ENCODE results near the gene CIDEB. TPM values are rescaled to one million over a fixed set of nuclear protein-coding genes. Genes with fewer than 3 reads are reported as not detected.
A peak's percentile ranks its signal among the peaks of the same experiment; 100 is the strongest.

The CIDEB gene
- total RNA-seq, 1 experiment from 2014 or later: 0.22 TPM

GRCh38 chr14:24299255-24300191 lies 8.3 kb downstream of the CIDEB start, which contains the start of the genes DHRS1 and NOP9:
Gene DHRS1, minus strand, starts transcription at chr14:24299780. Its CDS starts 674 bp downstream, at chr14:24299106.
Gene NOP9, plus strand, starts transcription at chr14:24299850. Its CDS starts 105 bp downstream, at chr14:24299955.
- peaks cover 32 to 40% of the 10 kb centered on the region in 2 experiments for H3K36me3 ChIP-seq (ENCODE audit: control insufficient read depth in 1 of 2, insufficient read depth in 2 of 2, low read length in 2 of 2)
- TSS peak; percentile 76 for BruUV-seq (replicated peaks)
- peak; percentile 76 for ATAC-seq
- H3K9ac ChIP-seq (ENCODE audit: low read length): peak within 1 kb of the TSS; percentile 79
- H3K27ac ChIP-seq (ENCODE audit: low read depth, low read length): peak within 1 kb of the TSS; percentile 77
- H3K79me2 ChIP-seq (ENCODE audit: insufficient read depth, low read length): peaks cover 28% of the 10 kb centered on the region
- peak within 1 kb of the TSS; percentile 66 to 80 for H3K4me3 ChIP-seq (replicated peaks in 1 of 2; ENCODE audit: low read depth in 1 of 2, low read length in 2 of 2)
- ChIA-PET CTCF (interaction anchor here (0.6 to 4.7 kb wide), 11 partner anchors 8 to 668 kb away, joined by 3 to 71 read pairs (median 4); partner anchors contain the start of genes CIDEB, MDP1, RABGGTA and TINF2), POLR2A (interaction anchor here (0.8 to 3.7 kb wide), 6 partner anchors 9 to 206 kb away, joined by 3 to 30 read pairs (median 3); partner anchors contain the start of genes CHMP4A, KHNYN, PCK2 and RABGGTA), RAD21 (ENCODE audit: low non-redundant PET in 1 of 2, low total read pairs in 2 of 2, uncharacterized antibody in 2 of 2, unreplicated experiment in 2 of 2) (interaction anchor here (1.0 to 1.8 kb wide), 3 partner anchors 56 to 132 kb away, joined by 3 to 9 read pairs (median 4); partner anchors contain the start of gene TINF2 (in 2 of the 2))
- no peaks in the 10 kb centered on the region for H3K9me2 ChIP-seq (ENCODE audit: insufficient read depth)
- TF ChIP-seq EGR1 (IDR thresholded peaks at IDR 0.05; ENCODE audit: low read depth) (no peak), POLR2A (IDR thresholded peaks at IDR 0.05; ENCODE audit: borderline replicate concordance, extremely low read depth, insufficient read depth, insufficient read length) (peak; percentile 67), MAX (IDR thresholded peaks at IDR 0.05) (peak; percentile 84), SRF (IDR thresholded peaks at IDR 0.05; ENCODE audit: low read depth) (peak; percentile 97), ATF3 (IDR thresholded peaks at IDR 0.05) (no peak), CBX3 (IDR thresholded peaks at IDR 0.05; ENCODE audit: low read depth) (0 out of 2 replicates have a peak, but pooled peaks have one; percentile 36), ZNF274 (IDR thresholded peaks at IDR 0.05; ENCODE audit: low read depth, low read length) (no peak), EZH2 (IDR thresholded peaks at IDR 0.05) (no peak), POLR2AphosphoS5 (IDR thresholded peaks at IDR 0.05; ENCODE audit: low read depth, low read length) (peak; percentile 90), SP1 (IDR thresholded peaks at IDR 0.05; ENCODE audit: low read depth) (peak; percentile 66), JUND (IDR thresholded peaks at IDR 0.05) (no peak), CTCF (IDR thresholded peaks at IDR 0.05 in 2 of 3, conservative IDR thresholded peaks at IDR 0.05 in 1 of 3; ENCODE audit: borderline replicate concordance in 1 of 3, insufficient read depth in 1 of 3, low read depth in 2 of 3, low read length in 2 of 3) (no peak), RAD21 (IDR thresholded peaks at IDR 0.05; ENCODE audit: low read depth) (no peak), TCF7L2 (IDR thresholded peaks at IDR 0.05; ENCODE audit: borderline replicate concordance, extremely low read depth, insufficient read depth, insufficient read length) (peak; percentile 36), ZFX (IDR thresholded peaks at IDR 0.05) (peak; percentile 62), EZH2phosphoT487 (IDR thresholded peaks at IDR 0.05; ENCODE audit: borderline replicate concordance) (no peak), SIN3A (IDR thresholded peaks at IDR 0.05; ENCODE audit: low read depth) (peak; percentile 92), FOSL1 (IDR thresholded peaks at IDR 0.05; ENCODE audit: low read depth) (no peak)
- H3K4me1 ChIP-seq (ENCODE audit: control insufficient read depth in 1 of 2, insufficient read depth in 2 of 2, low read length in 2 of 2): peaks cover 17 to 31% of the 10 kb centered on the region in 2 experiments
- H3K4me2 ChIP-seq (ENCODE audit: low read length): peak within 1 kb of the TSS; percentile 95
- no peak within 1 kb of the TSS for H2AFZ ChIP-seq (ENCODE audit: low read depth, low read length, poor library complexity, severe bottlenecking)
- DNase-seq (ENCODE audit: low read depth, low spot score): peak; percentile 86
- intact Hi-C loops (cut with micrococcal nuclease): loop anchor here (5.0 to 10.0 kb wide), 3 partner anchors 242 to 315 kb away; partner anchors contain the start of gene DHRS4L2
- no peaks in the 10 kb centered on the region for H3K9me3 ChIP-seq (ENCODE audit: control insufficient read depth in 1 of 2, insufficient read depth in 1 of 2, low read depth in 1 of 2, low read length in 2 of 2)
- no peaks in the 10 kb centered on the region for H3K27me3 ChIP-seq (ENCODE audit: insufficient read depth, low read length)
- no peaks in the 10 kb centered on the region for H4K20me1 ChIP-seq (ENCODE audit: insufficient read depth)

Measured in HCT116 (cell line).